NCI-H748 (cell line): ENCODE results near the gene NPNT.

Experiments used
- DNase-seq: peaks from one replicate; lab custom pipeline; 2025; ENCODE audit not compliant: unreplicated experiment; lab: John Stamatoyannopoulos, UW

NPNT gene

DNA sequence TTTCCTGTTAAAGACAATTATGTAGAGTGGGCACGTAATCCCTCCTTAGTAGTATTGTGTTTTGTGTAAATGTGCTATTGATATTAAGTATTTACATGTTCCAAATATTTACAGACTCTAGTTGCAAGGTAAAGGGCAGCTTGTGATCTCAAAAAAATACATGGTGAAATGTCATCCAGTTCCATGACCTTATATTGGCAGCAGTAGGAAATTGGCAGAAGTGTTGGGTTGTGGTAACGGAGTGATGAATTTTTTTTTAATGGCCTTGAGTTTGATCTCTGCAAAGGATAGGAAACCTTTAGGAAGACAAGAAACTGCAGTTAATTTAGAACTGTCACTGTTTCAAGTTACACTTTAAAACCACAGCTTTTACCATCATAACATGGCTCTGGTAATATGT is 74.3 kb downstream of the NPNT start:
- no peak for DNase-seq

GRCh38 chr4:105970371-105970770 is 75.1 kb downstream of the NPNT start:
- DNase-seq, result no peak

DNA sequence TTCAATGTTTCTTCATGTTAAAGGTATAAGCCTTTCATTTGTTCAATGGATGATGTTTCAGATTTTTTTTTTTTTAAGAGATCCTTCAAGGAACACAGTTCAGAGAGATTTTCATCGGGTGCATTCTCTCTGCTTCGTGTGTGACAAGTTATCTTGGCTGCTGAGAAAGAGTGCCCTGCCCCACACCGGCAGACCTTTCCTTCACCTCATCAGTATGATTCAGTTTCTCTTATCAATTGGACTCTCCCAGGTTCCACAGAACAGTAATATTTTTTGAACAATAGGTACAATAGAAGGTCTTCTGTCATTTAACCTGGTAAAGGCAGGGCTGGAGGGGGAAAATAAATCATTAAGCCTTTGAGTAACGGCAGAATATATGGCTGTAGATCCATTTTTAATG is 75.8 kb downstream of the NPNT start:
- DNase-seq, result no peak

- no peak for DNase-seq
Measured at GRCh38 chr4:105972946-105973621, 77.8 kb downstream of the NPNT start.

- DNase-seq, result no peak
Measured at GRCh38 chr4:105976915-105977314, 81.6 kb downstream of the NPNT start.

GRCh38 chr4:105978684-105979296 is 83.5 kb downstream of the NPNT start:
- no peak for DNase-seq

DNA sequence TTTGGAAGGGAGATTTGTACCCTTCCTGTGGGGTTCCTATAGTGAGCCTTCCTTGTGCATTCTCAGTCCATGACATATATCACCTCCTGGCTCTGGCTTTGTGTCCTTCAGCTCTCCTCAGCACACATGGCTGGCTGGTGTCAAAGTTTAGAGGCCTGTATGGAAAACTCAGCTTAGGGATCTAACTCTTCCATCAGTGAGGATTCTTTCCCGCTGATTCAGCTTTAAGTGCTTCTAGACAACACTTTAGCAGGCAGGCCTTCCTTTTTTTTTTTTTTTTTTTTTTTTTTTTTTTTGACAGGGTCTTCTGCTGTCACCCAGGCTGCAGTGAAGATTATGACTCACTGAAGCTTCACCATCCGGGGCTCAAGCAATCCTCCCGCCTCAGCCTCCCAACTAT is 84.2 kb downstream of the NPNT start:
- no peak for DNase-seq

DNA sequence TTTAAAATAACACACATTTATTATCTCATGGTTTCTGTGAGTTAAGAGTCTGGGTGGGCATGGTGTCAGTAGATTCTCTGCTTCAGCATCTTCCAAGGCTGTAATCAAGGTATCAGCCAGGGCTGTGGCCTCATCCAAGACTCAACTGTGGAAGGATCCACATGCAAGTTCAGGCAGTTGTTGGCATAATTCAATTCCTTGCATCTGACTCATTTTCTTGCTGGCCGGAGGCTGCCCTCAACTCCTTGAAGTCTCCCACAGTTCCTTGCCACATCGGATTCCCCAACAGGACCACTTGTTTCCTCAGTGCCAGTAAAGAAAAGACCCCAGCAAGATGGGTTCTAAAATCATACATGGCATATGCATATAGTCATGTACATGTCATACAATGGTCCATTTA is 93.4 kb downstream of the NPNT start:
- no peak for DNase-seq

GRCh38 chr4:105989485-105990242 is 94.4 kb downstream of the NPNT start:
- no peak for DNase-seq

DNA sequence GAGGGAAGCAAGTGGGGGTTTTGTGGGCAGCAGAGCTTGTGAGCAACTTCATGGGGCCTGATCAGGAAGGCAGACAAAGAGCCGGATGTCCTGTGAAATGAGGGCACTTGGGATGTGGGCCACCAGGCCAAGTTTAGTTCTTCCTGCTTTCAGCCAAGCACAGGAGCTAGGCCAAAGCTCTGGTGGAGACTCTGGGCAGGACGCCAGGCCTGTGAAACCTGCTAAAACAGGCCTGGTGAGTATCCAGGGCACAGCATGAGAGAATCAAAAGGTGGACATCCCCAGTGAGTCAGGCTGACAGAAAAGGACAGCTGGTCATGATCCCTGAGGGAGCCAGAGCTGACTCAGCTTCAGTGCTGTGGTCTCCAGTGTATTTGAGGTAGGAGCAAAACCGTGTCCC is 95.7 kb downstream of the NPNT start:
- peak; percentile 2 for DNase-seq

GRCh38 chr4:105991726-105992125 is 96.5 kb downstream of the NPNT start:
- DNase-seq, result no peak

DNA sequence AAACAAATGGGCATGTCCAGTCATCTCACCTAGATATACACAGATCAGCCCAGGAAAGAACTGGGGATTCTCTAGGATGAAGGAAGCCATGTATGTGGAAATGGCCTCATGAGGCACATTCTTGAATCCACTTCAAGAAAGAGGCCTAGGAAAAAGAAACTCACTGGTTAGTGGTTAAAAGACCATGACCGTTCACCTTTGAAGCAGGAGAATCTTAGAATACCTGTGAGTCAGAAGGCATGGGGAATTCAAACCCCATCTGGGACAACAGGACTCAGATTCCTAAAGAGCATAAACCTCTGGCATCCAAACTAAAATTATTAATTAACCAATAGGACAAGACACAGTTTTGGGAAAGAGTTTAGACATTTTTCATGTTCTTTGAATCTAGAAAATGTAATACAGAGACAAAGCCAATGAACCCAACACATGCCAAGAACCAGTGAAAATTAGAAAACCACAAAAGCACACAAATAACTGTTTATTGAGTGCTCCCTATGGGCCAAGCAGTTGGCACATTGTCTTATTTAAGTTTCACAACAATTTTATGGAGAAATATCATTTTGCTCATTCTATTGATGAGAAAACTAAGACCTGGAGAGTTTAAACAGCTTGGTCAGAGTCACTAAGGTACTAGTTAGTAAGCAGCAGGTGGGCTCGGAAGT is 97.5 kb downstream of the NPNT start:
- DNase-seq, result no peak

GRCh38 chr4:105994061-105994460 is 98.8 kb downstream of the NPNT start:
- DNase-seq, result no peak

DNA sequence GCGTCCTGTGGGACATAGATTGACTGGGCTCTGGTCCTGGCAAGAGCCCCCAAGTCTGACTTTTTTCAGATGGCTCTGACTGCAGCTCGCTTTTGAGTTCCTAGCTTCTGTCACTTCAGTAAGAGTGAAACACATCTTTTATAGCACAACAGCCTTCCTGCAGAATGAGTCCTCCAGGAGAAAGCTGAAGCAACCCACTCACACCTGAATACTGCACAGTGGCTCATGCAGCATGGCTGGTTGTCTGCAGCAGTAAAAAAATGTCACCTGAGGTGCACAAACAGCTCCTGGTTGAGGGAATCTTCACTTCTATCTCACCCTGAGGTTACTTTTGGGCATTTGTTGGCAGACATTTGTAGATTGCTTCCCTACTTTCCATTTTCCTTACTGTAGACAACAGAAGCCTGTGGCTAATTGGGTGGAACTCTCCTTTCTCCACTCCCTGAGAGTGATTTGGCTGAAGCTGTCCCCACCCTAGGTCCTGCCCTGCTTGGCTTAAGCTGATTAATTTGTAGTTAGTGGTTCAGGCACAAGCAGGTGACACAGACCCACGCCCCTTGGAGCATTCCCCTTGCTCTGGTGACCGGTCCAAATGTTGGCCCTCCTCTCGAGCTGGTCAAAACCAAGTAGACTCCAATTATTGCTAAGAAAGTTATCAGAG is 99.7 kb downstream of the NPNT start:
- DNase-seq, result no peak

- DNase-seq, result no peak
Measured at GRCh38 chr4:105996845-105997244, 101.6 kb downstream of the NPNT start.

- peak; percentile 19 for DNase-seq
Measured at GRCh38 chr4:105998171-105999063, 103.1 kb downstream of the NPNT start.

- no peak for DNase-seq
Measured at GRCh38 chr4:106002994-106003393, 107.7 kb downstream of the NPNT start.

GRCh38 chr4:106010761-106011160 is 115.5 kb downstream of the NPNT start:
- no peak for DNase-seq

- no peak for DNase-seq
Measured at GRCh38 chr4:106011387-106011786, 116.1 kb downstream of the NPNT start.

DNA sequence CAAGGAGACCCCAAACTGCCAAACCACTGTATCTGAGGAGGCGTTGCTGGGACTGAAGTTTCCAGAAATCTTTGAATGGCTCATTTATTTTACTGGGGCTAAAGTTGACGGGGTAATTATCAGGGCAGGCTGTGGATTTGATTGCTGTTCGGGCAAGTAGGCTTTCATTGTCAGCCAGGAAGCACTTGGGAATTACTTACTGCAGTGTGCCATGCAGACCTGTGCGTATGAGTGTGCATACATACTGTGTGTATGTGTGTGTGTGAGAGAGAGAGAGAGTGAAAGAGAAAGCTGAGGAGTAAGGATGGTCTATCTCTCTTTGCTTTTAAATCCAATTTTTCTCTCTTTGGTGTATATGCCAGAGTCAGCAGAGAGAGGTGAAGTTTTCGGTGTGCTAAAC is 122.7 kb downstream of the NPNT start:
- DNase-seq, result no peak
